K562 (cell line): ENCODE data around the gene SPHK1. TPM values are rescaled to one million over a fixed set of nuclear protein-coding genes. Genes with fewer than 3 reads are reported as not detected.

ENCODE experiments used
- ATAC-seq: fragments of 200-7000 bp; cut with Tn5 transposase; 3 replicates; pipeline ENCODE4 v1.9.1; 2020; ENCODE audit warnings: moderate library complexity
- BruUV-seq: library from RNA; stranded (reverse); fragments of 400-500 nt; replicated peaks from 2 replicates; lab custom pipeline; 2021; lab: Mats Ljungman, UMichigan
- CTCF ChIA-PET: fragments of 300-600 bp; formaldehyde crosslinking; extraction: SDS; loops from one replicate; lab custom pipeline; 2021; ENCODE audit warnings: low intra/inter-chr PET ratio; lab: Yijun Ruan, JAX
- POLR2A ChIA-PET: fragments of 300-600, 350-650 bp; sonication (Branson Sonifier 250); formaldehyde crosslinking; extraction: SDS; loops from one replicate; lab custom pipeline; 2021; ENCODE audit warnings: antibody characterized with exemption, inconsistent platforms; lab: Yijun Ruan, JAX
- DNase-seq, 4 experiments: peaks; one replicate each; pipeline versions ENCODE4 v3.0.0 to v3.0.0-alpha.2; 2011 to 2018; ENCODE audit warnings: low spot score in 3 of 4, mixed read lengths in 3 of 4; ENCODE audit errors: extremely low read depth in 1 of 4
- FAIRE-seq: peaks from 2 replicates; lab custom pipeline; 2011; peaks lifted over from hg19 to GRCh38; lab: Jason Lieb, UNC
- H2AFZ ChIP-seq: 2 replicates; pipeline ENCODE4 v1.6.0; 2011; ENCODE audit warnings: low read depth, low read length, control low read depth, inconsistent platforms
- H3K27ac ChIP-seq: fragments of 200-600 bp; 3 replicates; pipeline ENCODE4 v1.8.0; 2011; ENCODE audit warnings: low read depth, mild to moderate bottlenecking, control low read depth, inconsistent platforms, low read length, moderate library complexity, mixed read lengths; ENCODE audit errors: extremely low read depth
- H3K27me3 ChIP-seq, 2 experiments: fragments of 300-600 bp in 1 of 2; 2 replicates in 1 of 2; 3 replicates in 1 of 2; pipeline versions ENCODE4 v1.6.0 to v1.8.0; 2011; ENCODE audit warnings: inconsistent platforms in 2 of 2, low read length in 2 of 2, mild to moderate bottlenecking in 1 of 2, mixed read lengths in 1 of 2, moderate library complexity in 1 of 2; ENCODE audit not compliant: control insufficient read depth in 2 of 2, insufficient read depth in 2 of 2
- H3K36me3 ChIP-seq: fragments of 300-600 bp; 3 replicates; pipeline ENCODE4 v1.8.0; 2011; ENCODE audit warnings: mild to moderate bottlenecking, low read length, inconsistent platforms; ENCODE audit not compliant: control insufficient read depth, insufficient read depth
- H3K4me1 ChIP-seq, 2 experiments: fragments of 200-600 bp in 1 of 2; replicated peaks in 1 of 2; 2 replicates in 1 of 2; 3 replicates in 1 of 2; pipeline versions ENCODE4 v1.5.1 to v1.8.0; 2011; ENCODE audit warnings: inconsistent platforms in 2 of 2, low read length in 2 of 2, mild to moderate bottlenecking in 1 of 2, mixed read lengths in 1 of 2, moderate library complexity in 1 of 2; ENCODE audit not compliant: control insufficient read depth in 2 of 2, insufficient read depth in 2 of 2
- H3K4me2 ChIP-seq: 2 replicates; pipeline ENCODE4 v1.6.1; 2011; ENCODE audit warnings: low read length, control low read depth, inconsistent platforms, mixed read lengths; ENCODE audit not compliant: insufficient read depth
- H3K4me3 ChIP-seq: fragments of 200-600 bp; sonication (generic), shearing (Covaris generic); 2 replicates; pipeline ENCODE4 v1.5.1; 2016; ENCODE audit warnings: control low read depth, inconsistent platforms
- H3K79me2 ChIP-seq: fragments of 200-600 bp; 3 replicates; pipeline ENCODE4 v1.8.0; 2011; ENCODE audit warnings: low read length, inconsistent platforms; ENCODE audit not compliant: control insufficient read depth, insufficient read depth
- H3K9ac ChIP-seq, 2 experiments: 2 replicates each; pipeline versions ENCODE4 v1.6.0 to v1.6.1; 2011; ENCODE audit warnings: low read depth in 2 of 2, low read length in 2 of 2, control low read depth in 1 of 2, inconsistent platforms in 1 of 2, mild to moderate bottlenecking in 1 of 2, mixed read lengths in 1 of 2; ENCODE audit not compliant: insufficient read depth in 1 of 2
- H3K9me1 ChIP-seq: one replicate; pipeline ENCODE4 v1.6.0; 2011; ENCODE audit warnings: inconsistent platforms, mild to moderate bottlenecking, low read length, moderate library complexity; ENCODE audit not compliant: control insufficient read depth, insufficient read depth
- H3K9me3 ChIP-seq: replicated peaks from 2 replicates; pipeline ENCODE4 v1.5.1; 2011; ENCODE audit warnings: low read depth, low read length, inconsistent platforms; ENCODE audit not compliant: control insufficient read depth, insufficient read depth
- H4K20me1 ChIP-seq: replicated peaks from 2 replicates; pipeline ENCODE4 v1.6.1; 2011; ENCODE audit warnings: low read length, inconsistent platforms, mixed read lengths; ENCODE audit not compliant: control insufficient read depth, insufficient read depth
- WGBS: fragments of 100-300 bp; shearing (Covaris generic); methylation state at CpG from one replicate; pipeline ENCODE4 v1.1.6; 2016; ENCODE audit warnings: low coverage, mixed read lengths; ENCODE audit not compliant: insufficient coverage; ENCODE audit errors: missing lambda C conversion rate; 5-methylcytosine and 5-hydroxymethylcytosine counted together
- in situ Hi-C: fragments of 300-500 bp; cut with MboI; formaldehyde crosslinking; loops from 4 replicates; pipeline ENCODE4 v1.15.0; 2018; ENCODE audit warnings: inconsistent platforms, mixed read lengths
- intact Hi-C: fragments of 100-400 bp; cut with micrococcal nuclease; formaldehyde crosslinking; loops from 2 replicates; pipeline ENCODE4 v1.14.2; 2022
- polyA plus RNA-seq, 8 experiments: library from polyadenylated mRNA; depleted of rRNA in 4 of 8; stranded (reverse) in 5 of 8; unstranded in 3 of 8; fragments of >200 nt; fragmentation: Nextera tagmentation in 2 of 8; fragmentation: Illumina TruSeq in 1 of 8; extraction: Ambion mirVana in 2 of 8; extraction: Trizol in 1 of 8; gene quantifications; 2 replicates each; pipeline versions ENCODE4 v1.2.1 to v1.2.3, GENCODE V29; 2011 to 2014; ENCODE audit warnings: inconsistent platforms in 1 of 8, missing spikeins in 1 of 8
- total RNA-seq, 7 experiments: library from RNA; depleted of rRNA in 6 of 7; stranded (reverse); fragments of >200 nt in 6 of 7; fragmentation: Illumina TruSeq in 2 of 7; extraction: Trizol in 2 of 7; gene quantifications; 2 replicates each; pipeline versions ENCODE4 v1.2.1 to v1.2.3, GENCODE V29; 2011 to 2021; ENCODE audit warnings: low replicate concordance in 1 of 7
- TF ChIP-seq, protein P1 (sequence below): fragments of 450-650 bp; IDR thresholded peaks from 2 replicates; pipeline ENCODE4 v1.7.1; 2018; ENCODE audit warnings: mild to moderate bottlenecking, low read depth; ENCODE audit not compliant: partially characterized antibody

SPHK1 gene
- total and polyA plus RNA-seq, 9 of the 15 experiments (the other 6 are each of a cell fraction or from before 2014, with no cell fraction given): 0.21 to 60.3 (median 14.5) TPM

DNA sequence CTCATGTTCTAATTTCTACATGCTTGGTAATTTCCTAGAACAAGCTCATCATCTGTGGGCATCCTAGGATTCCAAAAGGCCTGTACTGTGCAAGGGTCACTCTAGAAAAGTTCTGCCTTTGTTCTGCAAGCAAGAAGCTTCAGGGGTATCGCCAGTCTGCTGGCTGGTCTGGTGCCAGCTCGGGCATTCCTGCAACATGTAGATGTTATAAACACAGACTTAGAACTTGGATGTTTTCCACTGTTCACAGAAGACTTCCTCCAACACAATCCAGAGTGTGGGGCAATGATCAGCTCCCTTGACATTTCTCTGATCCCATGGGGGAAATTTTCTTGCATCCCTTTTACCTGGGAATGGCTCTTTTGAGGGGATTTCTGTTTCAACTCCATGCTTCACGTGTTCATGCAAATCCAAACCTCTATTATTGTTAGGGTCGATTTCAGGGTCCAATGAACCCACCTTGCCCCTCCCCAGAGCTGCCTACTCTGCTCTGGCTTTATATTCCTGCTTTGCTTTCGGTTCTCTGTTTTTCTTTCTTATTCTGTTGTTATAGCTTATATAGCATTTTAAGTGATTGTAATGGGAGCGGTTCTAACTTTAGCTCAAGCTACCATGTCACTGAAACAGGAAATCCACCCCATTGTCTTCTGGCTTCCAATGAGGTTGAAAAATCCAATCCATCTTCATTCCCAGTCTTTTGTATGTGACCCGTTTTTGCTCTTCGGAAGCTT is 43.3 kb downstream of the SPHK1 start:
- Histone ChIP-seq H3K4me3 (no peak overlapping the region), H3K79me2 (peaks cover 46% of the 10 kb centered on the region), H2AFZ (no peak overlapping the region), H3K9me3 (no peaks in the 10 kb centered on the region), H3K36me3 (peaks cover 2% of the 10 kb centered on the region; the same call in 1 of the 3 replicates), H3K27ac (no peak overlapping the region), H3K9ac (peak overlapping the region in 1 of 2 experiments; percentile 50; a peak in 1 of 4 replicates), H4K20me1 (peaks cover 16% of the 10 kb centered on the region), H3K9me1 (no peaks in the 10 kb centered on the region), H3K4me1 (no peaks in the 10 kb centered on the region; a peak in 2 of 5 replicates), H3K27me3 (no peaks in the 10 kb centered on the region)
- DNase-seq: no peak
- in situ Hi-C loops: no loop called here
- POLR2A ChIA-PET: interaction anchor here (0.6 to 1.6 kb wide), 6 partner anchors 8 to 199 kb away, joined by 3 to 5 read pairs (median 4); partner anchors contain the start of gene PRPSAP1
- no peak for FAIRE-seq
- CTCF ChIA-PET: no interaction called here
- no peak for ATAC-seq
- intact Hi-C loops: no loop called here
- BruUV-seq: no TSS peak
- TF ChIP-seq, protein P1, sequence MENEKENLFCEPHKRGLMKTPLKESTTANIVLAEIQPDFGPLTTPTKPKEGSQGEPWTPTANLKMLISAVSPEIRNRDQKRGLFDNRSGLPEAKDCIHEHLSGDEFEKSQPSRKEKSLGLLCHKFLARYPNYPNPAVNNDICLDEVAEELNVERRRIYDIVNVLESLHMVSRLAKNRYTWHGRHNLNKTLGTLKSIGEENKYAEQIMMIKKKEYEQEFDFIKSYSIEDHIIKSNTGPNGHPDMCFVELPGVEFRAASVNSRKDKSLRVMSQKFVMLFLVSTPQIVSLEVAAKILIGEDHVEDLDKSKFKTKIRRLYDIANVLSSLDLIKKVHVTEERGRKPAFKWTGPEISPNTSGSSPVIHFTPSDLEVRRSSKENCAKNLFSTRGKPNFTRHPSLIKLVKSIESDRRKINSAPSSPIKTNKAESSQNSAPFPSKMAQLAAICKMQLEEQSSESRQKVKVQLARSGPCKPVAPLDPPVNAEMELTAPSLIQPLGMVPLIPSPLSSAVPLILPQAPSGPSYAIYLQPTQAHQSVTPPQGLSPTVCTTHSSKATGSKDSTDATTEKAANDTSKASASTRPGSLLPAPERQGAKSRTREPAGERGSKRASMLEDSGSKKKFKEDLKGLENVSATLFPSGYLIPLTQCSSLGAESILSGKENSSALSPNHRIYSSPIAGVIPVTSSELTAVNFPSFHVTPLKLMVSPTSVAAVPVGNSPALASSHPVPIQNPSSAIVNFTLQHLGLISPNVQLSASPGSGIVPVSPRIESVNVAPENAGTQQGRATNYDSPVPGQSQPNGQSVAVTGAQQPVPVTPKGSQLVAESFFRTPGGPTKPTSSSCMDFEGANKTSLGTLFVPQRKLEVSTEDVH: no peak
- TF ChIP-seq, all 486 proteins: peak for 0
- 83% methylated on average over 8 of the region's 8 CpGs for WGBS
- no peak overlapping the region for H3K4me2 ChIP-seq
